IMR-90 (cell line): ENCODE data around the gene NUMA1. TPM values are rescaled to one million over a fixed set of nuclear protein-coding genes. Genes with fewer than 3 reads are reported as not detected.

Source experiments
- ATAC-seq: fragments of 200-7000 bp; cut with Tn5 transposase; 2 replicates; pipeline ENCODE4 v1.9.1; 2020; ENCODE audit warnings: low read depth, mild to moderate bottlenecking, moderate library complexity
- BruUV-seq: library from RNA; stranded (reverse); fragments of 400-500 nt; replicated peaks from 2 replicates; lab custom pipeline; 2021; lab: Mats Ljungman, UMichigan
- CTCF ChIA-PET: fragments of 300-600 bp; formaldehyde crosslinking; extraction: SDS; loops from one replicate; lab custom pipeline; 2021; ENCODE audit warnings: antibody characterized with exemption; lab: Yijun Ruan, JAX
- POLR2A ChIA-PET: fragments of 300-600 bp; sonication (Branson Sonifier 250); formaldehyde crosslinking; loops from one replicate; lab custom pipeline; 2022; ENCODE audit warnings: antibody characterized with exemption; ENCODE audit not compliant: unreplicated experiment; lab: Charles Lee
- DNase-seq: peaks from one replicate; pipeline ENCODE4 v3.0.0; 2013
- H2AFZ ChIP-seq: replicated peaks from 2 replicates; pipeline ENCODE3; 2013; ENCODE audit warnings: low read length, mild to moderate bottlenecking; ENCODE audit not compliant: poor library complexity
- H2AK5ac ChIP-seq: 2 replicates; pipeline ENCODE4 v1.6.1; 2013; ENCODE audit warnings: low read depth, low read length, inconsistent platforms
- H2AK9ac ChIP-seq: replicated peaks from 2 replicates; pipeline ENCODE3; 2013; ENCODE audit warnings: mild to moderate bottlenecking, low read depth, low read length, moderate library complexity; ENCODE audit not compliant: poor library complexity
- H2BK120ac ChIP-seq: 2 replicates; pipeline ENCODE4 v1.6.1; 2013; ENCODE audit warnings: low read depth, low read length, inconsistent platforms
- H2BK15ac ChIP-seq: 3 replicates; pipeline ENCODE4 v1.6.1; 2013; ENCODE audit warnings: low read depth, low read length, inconsistent platforms
- H2BK20ac ChIP-seq: 2 replicates; pipeline ENCODE4 v1.6.1; 2013; ENCODE audit warnings: low read depth, mild to moderate bottlenecking, inconsistent platforms, low read length, moderate library complexity
- H2BK5ac ChIP-seq: 2 replicates; pipeline ENCODE4 v1.6.1; 2013; ENCODE audit warnings: mild to moderate bottlenecking, low read depth, low read length, inconsistent platforms; ENCODE audit not compliant: poor library complexity, severe bottlenecking
- H3K14ac ChIP-seq: replicated peaks from 2 replicates; pipeline ENCODE4 v1.6.1; 2013; ENCODE audit warnings: low read depth, low read length, inconsistent platforms
- H3K18ac ChIP-seq: 2 replicates; pipeline ENCODE4 v1.6.1; 2013; ENCODE audit warnings: low read depth, low read length, control low read depth
- H3K23ac ChIP-seq: 2 replicates; pipeline ENCODE4 v1.6.1; 2013; ENCODE audit warnings: low read depth, low read length, inconsistent platforms
- H3K27ac ChIP-seq: 2 replicates; pipeline ENCODE4 v1.5.1; 2013; ENCODE audit warnings: mild to moderate bottlenecking, control low read depth, low read length; ENCODE audit not compliant: insufficient read depth
- H3K27me3 ChIP-seq: 2 replicates; pipeline ENCODE4 v1.6.1; 2013; ENCODE audit warnings: low read length; ENCODE audit not compliant: control insufficient read depth, insufficient read depth
- H3K36me3 ChIP-seq: 2 replicates; pipeline ENCODE4 v1.6.1; 2013; ENCODE audit warnings: low read length, mixed read lengths; ENCODE audit not compliant: control insufficient read depth, insufficient read depth
- H3K4ac ChIP-seq: 2 replicates; pipeline ENCODE4 v1.6.1; 2013; ENCODE audit warnings: low read depth, low read length, inconsistent platforms
- H3K4me1 ChIP-seq: 2 replicates; pipeline ENCODE4 v1.6.1; 2013; ENCODE audit warnings: low read length, mixed read lengths; ENCODE audit not compliant: control insufficient read depth, insufficient read depth
- H3K4me2 ChIP-seq: 2 replicates; pipeline ENCODE4 v1.6.1; 2013; ENCODE audit warnings: low read depth, mild to moderate bottlenecking, control low read depth, low read length, moderate library complexity
- H3K4me3 ChIP-seq: 2 replicates; pipeline ENCODE4 v1.5.1; 2013; ENCODE audit warnings: low read depth, mild to moderate bottlenecking, control low read depth, low read length, moderate library complexity; ENCODE audit not compliant: insufficient read depth
- H3K56ac ChIP-seq: 2 replicates; pipeline ENCODE4 v1.6.1; 2013; ENCODE audit warnings: low read length, inconsistent platforms; ENCODE audit not compliant: insufficient read depth; ENCODE audit errors: extremely low read depth
- H3K79me1 ChIP-seq, 2 experiments: 2 replicates each; pipeline ENCODE4 v1.6.1; 2013; ENCODE audit warnings: low read length in 2 of 2, inconsistent platforms in 1 of 2, low read depth in 1 of 2
- H3K9ac ChIP-seq: 2 replicates; pipeline ENCODE4 v1.6.1; 2013; ENCODE audit warnings: low read depth, low read length, control low read depth
- H3K9me1 ChIP-seq: 2 replicates; pipeline ENCODE4 v1.6.1; 2013; ENCODE audit warnings: low read length, inconsistent platforms; ENCODE audit not compliant: insufficient read depth
- H3K9me3 ChIP-seq: 2 replicates; pipeline ENCODE4 v1.6.1; 2013; ENCODE audit warnings: low read length; ENCODE audit not compliant: control insufficient read depth, insufficient read depth
- H4K20me1 ChIP-seq: 2 replicates; pipeline ENCODE4 v1.6.1; 2013; ENCODE audit warnings: low read length, inconsistent platforms; ENCODE audit not compliant: insufficient read depth
- H4K5ac ChIP-seq: 2 replicates; pipeline ENCODE4 v1.6.1; 2013; ENCODE audit warnings: mild to moderate bottlenecking, low read depth, low read length, control low read depth
- H4K8ac ChIP-seq, 2 experiments: 2 replicates each; pipeline ENCODE4 v1.6.1; 2013; ENCODE audit warnings: low read depth in 2 of 2, low read length in 2 of 2, control low read depth in 1 of 2, inconsistent platforms in 1 of 2
- H4K91ac ChIP-seq: 2 replicates; pipeline ENCODE4 v1.6.1; 2013; ENCODE audit warnings: low read depth, low read length, inconsistent platforms; ENCODE audit not compliant: insufficient read depth
- BHLHE40 ChIP-seq: fragments of 150-350 bp; IDR thresholded peaks from 2 replicates; pipeline ENCODE4 v1.6.1; 2016; ENCODE audit warnings: mild to moderate bottlenecking, low read depth, low read length
- CEBPB ChIP-seq: IDR thresholded peaks from 2 replicates; pipeline ENCODE4 v1.6.1; 2012; ENCODE audit warnings: low read depth, low read length, improper control_type of control experiment
- CHD1 ChIP-seq: IDR thresholded peaks from 2 replicates; pipeline ENCODE4 v1.6.1; 2012; ENCODE audit warnings: low read depth, low read length, improper control_type of control experiment
- CTCF ChIP-seq: conservative IDR thresholded peaks from 2 replicates; pipeline ENCODE4 v1.5.1; 2012; ENCODE audit warnings: mild to moderate bottlenecking, low read depth, low read length, improper control_type of control experiment
- FOS ChIP-seq: fragments of 150-350 bp; IDR thresholded peaks from 2 replicates; pipeline ENCODE4 v1.6.1; 2016; ENCODE audit warnings: low read depth, low read length
- MAFK ChIP-seq: IDR thresholded peaks from 2 replicates; pipeline ENCODE4 v1.6.1; 2012; ENCODE audit warnings: low read depth, low read length, improper control_type of control experiment
- MAZ ChIP-seq: IDR thresholded peaks from 2 replicates; pipeline ENCODE4 v1.6.1; 2012; ENCODE audit warnings: low read depth, mild to moderate bottlenecking, low read length, improper control_type of control experiment, moderate library complexity, borderline replicate concordance
- MXI1 ChIP-seq: IDR thresholded peaks from 2 replicates; pipeline ENCODE4 v1.6.1; 2012; ENCODE audit warnings: low read depth, mild to moderate bottlenecking, low read length, moderate library complexity, borderline replicate concordance
- NFE2L2 ChIP-seq: fragments of 150-350 bp; IDR thresholded peaks from 2 replicates; pipeline ENCODE4 v1.6.1; 2016; ENCODE audit warnings: low read depth, mild to moderate bottlenecking, low read length
- POLR2A ChIP-seq: IDR thresholded peaks from 2 replicates; pipeline ENCODE4 v1.6.1; 2012; ENCODE audit warnings: mild to moderate bottlenecking, low read depth, low read length
- RAD21 ChIP-seq: IDR thresholded peaks from 2 replicates; pipeline ENCODE4 v1.6.1; 2012; ENCODE audit warnings: low read length, improper control_type of control experiment
- RCOR1 ChIP-seq: IDR thresholded peaks from 2 replicates; pipeline ENCODE4 v1.6.1; 2012; ENCODE audit warnings: mild to moderate bottlenecking, low read length, improper control_type of control experiment; ENCODE audit not compliant: insufficient replicate concordance
- RFX5 ChIP-seq: IDR thresholded peaks from 2 replicates; pipeline ENCODE4 v1.8.0; 2012; ENCODE audit warnings: low read depth, mild to moderate bottlenecking, low read length, moderate library complexity
- SMC3 ChIP-seq: fragments of 150-350 bp; IDR thresholded peaks from 2 replicates; pipeline ENCODE4 v1.6.1; 2016; ENCODE audit warnings: low read depth, mild to moderate bottlenecking, antibody characterized with exemption, low read length, moderate library complexity
- WGBS, 2 experiments: methylation state at CpG; one replicate each; pipeline versions ENCODE4 v1.1.5 to v1.1.7; 2013; ENCODE audit warnings: missing lambda C conversion rate in 2 of 2; ENCODE audit not compliant: insufficient read length in 1 of 2; ENCODE audit errors: extremely low coverage in 2 of 2; 5-methylcytosine and 5-hydroxymethylcytosine counted together
- dilution Hi-C: fragments of 300-500 bp; cut with HindIII; formaldehyde crosslinking; loops from one replicate; pipeline ENCODE4 v1.14.3; 2018; ENCODE audit warnings: low sequenced_read_pairs; ENCODE audit not compliant: unreplicated experiment
- in situ Hi-C: fragments of 300-500 bp; cut with MboI; formaldehyde crosslinking; loops from 3 replicates; pipeline ENCODE4 v1.14.3; 2019; ENCODE audit warnings: low sequenced_read_pairs, inconsistent platforms, mixed read lengths
- intact Hi-C: fragments of 100-400 bp; cut with micrococcal nuclease; formaldehyde crosslinking; loops from 2 replicates; pipeline ENCODE4 v1.10.0; 2022
- polyA plus RNA-seq, 3 experiments: library from polyadenylated mRNA; depleted of rRNA; stranded (reverse); fragments of >200 nt; gene quantifications; 2 replicates each; pipeline ENCODE4 v1.2.3, GENCODE V29; 2012; ENCODE audit warnings: low replicate concordance in 1 of 3
- total RNA-seq: library from RNA; depleted of rRNA; stranded (reverse); fragments of >200 nt; gene quantifications from 2 replicates; pipeline ENCODE4 v1.2.3, GENCODE V29; 2012
- TF ChIP-seq, protein P1 (sequence below): fragments of 150-350 bp; IDR thresholded peaks from 2 replicates; pipeline ENCODE4 v1.6.1; 2017; ENCODE audit warnings: mild to moderate bottlenecking, antibody characterized with exemption, low read length, low read depth

The NUMA1 gene
- total and polyA plus RNA-seq, 2 of the 4 experiments (the other 2 are of a cell fraction) = 61.7 to 97.0 TPM

GRCh38 chr11:72004515-72005346 lies 75.6 kb downstream of the NUMA1 start:
- dilution Hi-C loops (no loop called here), in situ Hi-C loops (no loop called here)
- POLR2A ChIA-PET = no interaction called here
- TF ChIP-seq BHLHE40 (no peak), MAFK (no peak), CTCF (no peak), MAZ (no peak), POLR2A (no peak), NFE2L2 (no peak), SMC3 (no peak), CHD1 (no peak), CEBPB (no peak), FOS (no peak), MXI1 (no peak), RAD21 (no peak), RFX5 (no peak), RCOR1 (no peak)
- TF ChIP-seq, protein P1, sequence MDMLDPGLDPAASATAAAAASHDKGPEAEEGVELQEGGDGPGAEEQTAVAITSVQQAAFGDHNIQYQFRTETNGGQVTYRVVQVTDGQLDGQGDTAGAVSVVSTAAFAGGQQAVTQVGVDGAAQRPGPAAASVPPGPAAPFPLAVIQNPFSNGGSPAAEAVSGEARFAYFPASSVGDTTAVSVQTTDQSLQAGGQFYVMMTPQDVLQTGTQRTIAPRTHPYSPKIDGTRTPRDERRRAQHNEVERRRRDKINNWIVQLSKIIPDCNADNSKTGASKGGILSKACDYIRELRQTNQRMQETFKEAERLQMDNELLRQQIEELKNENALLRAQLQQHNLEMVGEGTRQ = no peak

More at GRCh38 chr11:72004515-72005346, 75.6 kb downstream of the NUMA1 start:
- H4K20me1 ChIP-seq = peaks cover 23% of the 10 kb centered on the region
- ATAC-seq (no peak), DNase-seq (no peak)
- H4K5ac ChIP-seq = no peak overlapping the region
- no peak overlapping the region for H3K18ac ChIP-seq
- H2AFZ ChIP-seq = peak overlapping the region; percentile 23
- H4K8ac ChIP-seq = no peak overlapping the region
- no peak overlapping the region for H2BK5ac ChIP-seq
- no peak overlapping the region for H3K4ac ChIP-seq
- H3K9me1 ChIP-seq = 0 out of 2 replicates have a peak, but pooled peaks cover 2% of the 10 kb centered on the region
- H3K9ac ChIP-seq = no peak overlapping the region
- H3K4me2 ChIP-seq = no peak overlapping the region
- CTCF ChIA-PET = interaction anchor here (1.5 kb wide), 1 partner anchor 26 kb away, joined by 3 read pairs; no protein-coding TSS in a partner anchor
- H3K79me1 ChIP-seq = peaks cover 5 to 15% of the 10 kb centered on the region in 2 experiments; a peak in 3 of 4 replicates
- no peak overlapping the region for H3K23ac ChIP-seq
- no peaks in the 10 kb centered on the region for H3K27me3 ChIP-seq
- no peak overlapping the region for H3K56ac ChIP-seq
- H2AK5ac ChIP-seq = no peak overlapping the region
- H2BK120ac ChIP-seq = no peak overlapping the region
- peaks cover 1% of the 10 kb centered on the region; the same call in 1 of the 2 replicates for H3K4me1 ChIP-seq
- H3K4me3 ChIP-seq = no peak overlapping the region
- H3K36me3 ChIP-seq = peaks cover 87% of the 10 kb centered on the region
- H3K9me3 ChIP-seq = no peaks in the 10 kb centered on the region
- no peak overlapping the region for H2BK20ac ChIP-seq
- no TSS peak for BruUV-seq
- H3K14ac ChIP-seq = no peak overlapping the region
- no peak overlapping the region for H4K91ac ChIP-seq
- no peak overlapping the region for H2AK9ac ChIP-seq
- no peak overlapping the region for H3K27ac ChIP-seq
- intact Hi-C loops = no loop called here
- no peak overlapping the region for H2BK15ac ChIP-seq
- 87% methylated on average over 10 of the region's 16 CpGs; no CpG with 5 or more reads in 1 of the 2 experiments for WGBS, 2 experiments
